Measurements from ENCODE around the gene FILIP1L. TPM values are rescaled to one million over a fixed set of nuclear protein-coding genes. Genes with fewer than 3 reads are reported as not detected.

The FILIP1L gene
- total and polyA plus RNA-seq, 4 donors, result 4.8 to 18.7 (median 6.7) TPM

DNA sequence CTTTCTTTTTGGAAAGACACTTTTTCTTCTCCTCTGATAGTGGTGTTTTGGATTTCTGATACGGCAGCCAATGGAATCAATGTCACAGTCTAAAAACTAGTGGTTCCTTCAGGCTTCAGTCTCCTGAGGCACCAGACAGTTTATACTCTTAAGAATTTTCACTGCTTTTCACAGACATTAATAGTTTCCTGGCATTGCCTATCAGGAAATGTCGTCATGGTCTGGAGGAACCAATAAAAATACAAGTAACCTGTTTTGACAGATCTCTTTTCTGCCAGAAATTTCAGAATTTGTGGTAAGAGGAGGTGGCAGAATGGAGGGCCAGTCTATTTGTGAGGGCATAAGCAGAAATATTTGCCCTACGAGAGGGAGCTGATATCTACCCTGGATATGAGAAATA is 44.8 kb downstream of the FILIP1L start:
- Histone ChIP-seq H3K27ac (ENCODE audit: low read depth, low read length) (no peak overlapping the region), H3K4me3 (ENCODE audit: low read depth, low read length) (no peak overlapping the region), H3K27me3 (ENCODE audit: control insufficient read depth, insufficient read depth, low read length) (no peaks in the 10 kb centered on the region), H3K4me1 (ENCODE audit: control insufficient read depth, insufficient read depth, low read length) (no peaks in the 10 kb centered on the region), H3K36me3 (ENCODE audit: control insufficient read depth, insufficient read depth, low read length) (no peaks in the 10 kb centered on the region), H3K9me3 (ENCODE audit: control insufficient read depth, insufficient read depth, low read length) (no peaks in the 10 kb centered on the region)
- 100% methylated on average over 2 of the region's 3 CpGs for WGBS (ENCODE audit: insufficient coverage)
- no peak for DNase-seq (ENCODE audit: low read depth in 4 of 6, low spot score in 6 of 6)

DNA sequence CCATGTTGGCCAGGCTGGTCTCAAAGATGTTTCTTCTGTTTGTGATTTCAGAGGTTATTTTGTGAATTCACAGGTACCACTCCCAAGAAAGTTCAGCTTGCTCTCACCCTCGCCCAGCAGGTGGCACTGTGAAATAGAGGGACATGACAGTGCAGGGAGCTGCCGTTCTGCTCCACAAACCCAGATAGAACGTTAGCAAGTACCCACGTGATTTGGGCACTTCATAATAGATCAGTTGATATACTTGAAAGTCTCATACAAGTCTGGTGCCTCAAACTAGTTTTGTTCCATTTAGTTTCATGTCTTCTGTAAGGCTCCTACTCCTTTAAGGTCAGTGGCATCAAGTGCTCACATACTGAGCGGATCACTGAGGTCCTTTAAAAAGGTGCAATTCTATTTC is 45.5 kb downstream of the FILIP1L start:
- DNase-seq (ENCODE audit: low read depth in 4 of 6, low spot score in 6 of 6), result peak in 4 of 6 donors; percentile 26 to 71 (median 55)
- H3K27me3 ChIP-seq (ENCODE audit: control insufficient read depth, insufficient read depth, low read length), result no peaks in the 10 kb centered on the region

DNA sequence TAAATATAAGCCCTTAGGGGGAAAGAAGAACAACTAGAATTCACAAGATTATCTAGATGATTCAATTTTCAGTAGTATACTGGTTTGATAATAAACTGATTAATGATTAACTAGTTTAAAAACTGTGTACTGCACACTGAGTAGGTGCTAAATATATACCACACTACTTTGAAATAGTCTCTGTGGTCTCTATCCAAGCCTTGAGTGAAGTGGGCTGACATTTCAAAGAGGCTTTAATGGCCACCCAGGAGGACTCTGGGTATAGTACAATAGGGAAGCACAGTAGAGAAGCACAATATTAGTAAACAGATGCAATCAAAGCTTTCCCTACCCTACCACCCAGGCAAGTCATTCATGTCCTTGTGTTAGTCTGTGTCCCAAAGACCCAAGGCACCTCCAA is 46.7 kb downstream of the FILIP1L start:
- H3K36me3 ChIP-seq (ENCODE audit: control insufficient read depth, insufficient read depth, low read length), result no peaks in the 10 kb centered on the region
- H3K4me1 ChIP-seq (ENCODE audit: control insufficient read depth, insufficient read depth, low read length), result no peaks in the 10 kb centered on the region
- H3K27me3 ChIP-seq (ENCODE audit: control insufficient read depth, insufficient read depth, low read length), result no peaks in the 10 kb centered on the region
- no peaks in the 10 kb centered on the region for H3K9me3 ChIP-seq (ENCODE audit: control insufficient read depth, insufficient read depth, low read length)
- H3K27ac ChIP-seq (ENCODE audit: low read depth, low read length), result no peak overlapping the region
- DNase-seq (ENCODE audit: low read depth in 4 of 6, low spot score in 6 of 6), result no peak
- H3K4me3 ChIP-seq (ENCODE audit: low read depth, low read length), result no peak overlapping the region

More for the DNA sequence above, 45.5 kb downstream of the FILIP1L start:
- WGBS (ENCODE audit: insufficient coverage), result 33% methylated on average over 1 of the region's 5 CpGs
- H3K27ac ChIP-seq (ENCODE audit: low read depth, low read length), result no peak overlapping the region
- H3K4me3 ChIP-seq (ENCODE audit: low read depth, low read length), result no peak overlapping the region
- H3K4me1 ChIP-seq (ENCODE audit: control insufficient read depth, insufficient read depth, low read length), result no peaks in the 10 kb centered on the region
- H3K36me3 ChIP-seq (ENCODE audit: control insufficient read depth, insufficient read depth, low read length), result no peaks in the 10 kb centered on the region
- H3K9me3 ChIP-seq (ENCODE audit: control insufficient read depth, insufficient read depth, low read length), result no peaks in the 10 kb centered on the region

DNA sequence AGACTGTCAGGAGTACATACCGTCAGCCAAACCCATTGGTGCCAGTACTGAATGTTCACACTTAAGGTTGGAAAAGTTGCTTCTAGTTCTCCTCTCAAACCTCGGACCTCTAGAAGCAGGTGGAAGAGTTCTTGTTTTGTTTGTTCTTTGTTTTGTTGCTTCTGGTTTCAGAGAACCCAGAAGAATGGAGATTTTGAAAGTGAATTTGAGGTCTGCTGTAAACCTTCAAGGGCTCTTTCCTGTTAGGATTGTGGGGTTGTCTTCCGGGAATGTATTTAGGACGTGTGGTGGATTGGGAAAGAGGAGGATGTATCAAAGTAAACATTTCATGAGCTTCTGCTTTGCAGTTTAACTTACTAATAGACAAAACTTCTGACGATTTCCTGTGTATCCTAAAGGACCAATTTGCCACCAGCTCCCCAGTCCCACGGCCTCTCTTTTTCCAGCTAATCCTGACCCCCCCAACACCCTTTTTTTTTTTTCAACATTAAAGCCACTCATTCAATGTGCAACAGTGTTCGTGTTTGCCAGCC is 50.3 kb downstream of the FILIP1L start:
- H3K27ac ChIP-seq (ENCODE audit: low read depth, low read length), result no peak overlapping the region
- 91% methylated on average over 3 of the region's 7 CpGs for WGBS (ENCODE audit: insufficient coverage)
- no peaks in the 10 kb centered on the region for H3K36me3 ChIP-seq (ENCODE audit: control insufficient read depth, insufficient read depth, low read length)
- H3K4me1 ChIP-seq (ENCODE audit: control insufficient read depth, insufficient read depth, low read length), result no peaks in the 10 kb centered on the region
- DNase-seq (ENCODE audit: low read depth in 4 of 6, low spot score in 6 of 6), result no peak
- no peak overlapping the region for H3K4me3 ChIP-seq (ENCODE audit: low read depth, low read length)
- H3K27me3 ChIP-seq (ENCODE audit: control insufficient read depth, insufficient read depth, low read length), result no peaks in the 10 kb centered on the region
- H3K9me3 ChIP-seq (ENCODE audit: control insufficient read depth, insufficient read depth, low read length), result no peaks in the 10 kb centered on the region

DNA sequence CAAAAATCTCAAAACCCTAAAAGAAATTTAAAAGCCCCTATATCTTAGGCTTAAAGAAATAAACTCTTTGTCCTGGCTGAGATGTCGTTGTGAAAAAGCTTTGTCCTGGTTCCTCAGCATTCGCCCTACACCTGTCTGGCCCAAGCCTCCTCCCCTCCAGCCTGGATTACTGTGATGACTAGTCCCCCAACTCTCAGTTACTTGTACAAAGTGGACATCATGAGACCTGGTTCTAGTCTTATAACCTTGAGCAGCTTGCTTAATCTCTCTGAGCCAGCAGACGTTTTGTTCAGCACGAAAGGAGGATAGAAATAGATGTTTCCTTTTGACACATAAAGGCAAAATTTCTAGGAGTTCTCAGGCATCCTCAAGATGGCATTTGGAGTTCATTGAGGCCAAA is 51.6 kb downstream of the FILIP1L start:
- H3K36me3 ChIP-seq (ENCODE audit: control insufficient read depth, insufficient read depth, low read length), result no peaks in the 10 kb centered on the region
- no peak overlapping the region for H3K4me3 ChIP-seq (ENCODE audit: low read depth, low read length)
- H3K4me1 ChIP-seq (ENCODE audit: control insufficient read depth, insufficient read depth, low read length), result no peaks in the 10 kb centered on the region
- H3K9me3 ChIP-seq (ENCODE audit: control insufficient read depth, insufficient read depth, low read length), result no peaks in the 10 kb centered on the region
- WGBS (ENCODE audit: insufficient coverage), result 100% methylated on average over 2 of the region's 4 CpGs
- H3K27ac ChIP-seq (ENCODE audit: low read depth, low read length), result no peak overlapping the region
- DNase-seq (ENCODE audit: low read depth in 4 of 6, low spot score in 6 of 6), result no peak
- no peaks in the 10 kb centered on the region for H3K27me3 ChIP-seq (ENCODE audit: control insufficient read depth, insufficient read depth, low read length)

DNA sequence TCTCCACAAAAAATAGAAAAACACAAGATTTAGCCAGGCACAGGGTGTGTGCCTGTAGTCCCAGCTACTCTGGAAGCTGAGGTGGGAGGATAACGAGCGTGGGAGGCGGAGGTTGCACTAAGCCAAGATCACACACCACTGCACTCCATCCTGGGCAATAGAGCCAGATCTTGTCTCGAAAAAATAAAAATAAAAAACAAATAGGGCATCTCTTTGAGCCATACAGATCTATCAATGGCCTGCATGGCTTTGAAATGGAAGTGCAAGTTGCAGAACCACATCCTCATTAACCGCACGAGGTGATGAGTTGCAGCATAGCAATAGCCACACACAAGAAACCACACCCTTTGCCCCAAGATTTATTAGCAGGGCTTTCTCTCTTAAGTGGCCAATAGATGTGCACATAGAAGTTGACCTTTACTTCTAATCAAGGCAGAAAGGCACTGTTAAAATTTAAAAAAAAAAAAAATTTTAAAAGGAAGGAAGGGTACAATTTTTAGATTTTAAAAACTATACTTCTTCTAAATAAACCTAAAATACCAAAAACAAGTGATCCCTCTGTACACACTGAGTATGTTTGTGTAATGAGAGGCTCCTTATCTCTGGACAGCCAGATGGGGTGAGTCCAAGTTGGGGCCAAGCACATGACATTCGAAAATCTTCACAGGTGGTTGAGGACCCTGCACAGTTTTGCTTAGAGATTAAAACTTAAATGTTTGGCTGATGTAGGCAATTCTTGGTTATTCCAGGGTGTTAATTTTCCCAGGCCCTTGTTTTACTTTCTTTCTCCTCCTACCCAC is 53.4 kb downstream of the FILIP1L start:
- Histone ChIP-seq H3K4me1 (ENCODE audit: control insufficient read depth, insufficient read depth, low read length) (no peaks in the 10 kb centered on the region), H3K27ac (ENCODE audit: low read depth, low read length) (no peak overlapping the region), H3K4me3 (ENCODE audit: low read depth, low read length) (no peak overlapping the region), H3K27me3 (ENCODE audit: control insufficient read depth, insufficient read depth, low read length) (no peaks in the 10 kb centered on the region), H3K36me3 (ENCODE audit: control insufficient read depth, insufficient read depth, low read length) (no peaks in the 10 kb centered on the region), H3K9me3 (ENCODE audit: control insufficient read depth, insufficient read depth, low read length) (no peaks in the 10 kb centered on the region)
- WGBS (ENCODE audit: insufficient coverage), result no CpG with 5 or more reads among the region's 7 CpGs
- DNase-seq (ENCODE audit: low read depth in 4 of 6, low spot score in 6 of 6), result no peak

DNA sequence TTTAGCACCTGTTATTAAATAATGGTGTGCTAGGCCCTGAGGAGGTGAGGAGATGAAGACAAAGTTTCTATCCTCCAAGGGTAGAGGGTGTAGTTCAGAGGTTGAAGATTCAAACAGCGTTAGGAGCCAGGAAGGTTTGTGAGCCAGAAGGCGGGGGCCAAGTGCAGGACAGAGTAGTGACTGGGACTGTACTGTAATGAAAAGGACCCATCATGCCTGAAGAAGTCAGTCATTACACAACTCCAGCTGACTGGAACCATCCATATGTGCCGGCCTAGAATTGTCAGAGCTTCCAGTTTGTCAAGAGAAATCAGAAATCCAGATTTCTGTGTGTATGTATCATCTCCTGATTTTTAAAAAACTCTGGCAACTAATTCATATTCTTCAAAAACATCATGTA is 54.8 kb downstream of the FILIP1L start:
- Histone ChIP-seq H3K4me1 (ENCODE audit: control insufficient read depth, insufficient read depth, low read length) (no peaks in the 10 kb centered on the region), H3K9me3 (ENCODE audit: control insufficient read depth, insufficient read depth, low read length) (no peaks in the 10 kb centered on the region)
- WGBS (ENCODE audit: insufficient coverage), result 100% methylated on average over 2 of the region's 3 CpGs

DNA sequence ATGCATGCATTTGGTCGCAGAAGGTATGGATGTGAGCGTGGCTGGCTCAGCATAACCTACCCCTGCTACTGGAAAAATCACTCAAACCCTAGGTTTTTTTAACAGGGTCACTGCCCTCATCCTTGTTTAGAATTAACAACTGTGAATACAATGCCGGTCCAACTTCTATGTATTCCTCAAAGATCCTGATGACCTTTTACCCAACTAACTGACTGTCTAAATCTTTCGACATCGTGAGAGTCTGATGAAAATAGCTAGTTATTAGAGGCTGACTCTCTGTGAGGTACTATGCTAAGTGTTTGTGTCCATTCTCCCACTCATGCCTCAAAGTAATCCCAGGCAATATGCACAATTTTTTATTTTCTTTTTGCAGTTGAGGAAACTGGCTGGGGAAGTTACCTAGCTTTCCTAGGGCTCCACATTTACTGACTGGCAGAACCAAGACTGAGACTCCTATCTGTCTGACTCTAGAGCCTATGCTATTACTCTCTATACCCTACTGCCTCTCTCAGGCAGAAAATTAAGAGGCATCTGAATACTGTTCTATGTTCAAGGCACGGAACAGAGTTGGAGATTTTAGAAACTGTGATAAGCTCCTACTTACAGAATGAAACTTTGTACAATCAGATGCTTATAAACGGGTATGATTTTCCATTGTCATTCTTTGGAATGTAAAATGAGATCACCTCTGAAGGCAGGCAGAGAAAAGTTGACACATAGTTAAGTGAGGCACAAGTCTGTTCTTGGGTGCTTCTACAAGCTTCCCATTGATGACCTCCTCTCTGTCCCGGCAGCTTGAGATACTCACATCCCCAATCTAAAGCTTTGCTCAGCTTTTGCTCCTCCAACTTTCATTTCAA is 56.4 kb downstream of the FILIP1L start:
- H3K27ac ChIP-seq (ENCODE audit: low read depth, low read length), result no peak overlapping the region
- no peak for DNase-seq (ENCODE audit: low read depth in 4 of 6, low spot score in 6 of 6)
- no peaks in the 10 kb centered on the region for H3K27me3 ChIP-seq (ENCODE audit: control insufficient read depth, insufficient read depth, low read length)
- H3K36me3 ChIP-seq (ENCODE audit: control insufficient read depth, insufficient read depth, low read length), result no peaks in the 10 kb centered on the region
- WGBS (ENCODE audit: insufficient coverage), result 92% methylated on average over 3 of the region's 8 CpGs
- H3K4me3 ChIP-seq (ENCODE audit: low read depth, low read length), result no peak overlapping the region
- H3K9me3 ChIP-seq (ENCODE audit: control insufficient read depth, insufficient read depth, low read length), result no peaks in the 10 kb centered on the region
- no peaks in the 10 kb centered on the region for H3K4me1 ChIP-seq (ENCODE audit: control insufficient read depth, insufficient read depth, low read length)

More for the DNA sequence above, 54.8 kb downstream of the FILIP1L start:
- Histone ChIP-seq H3K4me3 (ENCODE audit: low read depth, low read length) (no peak overlapping the region), H3K27me3 (ENCODE audit: control insufficient read depth, insufficient read depth, low read length) (no peaks in the 10 kb centered on the region), H3K36me3 (ENCODE audit: control insufficient read depth, insufficient read depth, low read length) (no peaks in the 10 kb centered on the region), H3K27ac (ENCODE audit: low read depth, low read length) (no peak overlapping the region)
- DNase-seq (ENCODE audit: low read depth in 4 of 6, low spot score in 6 of 6), result no peak

DNA sequence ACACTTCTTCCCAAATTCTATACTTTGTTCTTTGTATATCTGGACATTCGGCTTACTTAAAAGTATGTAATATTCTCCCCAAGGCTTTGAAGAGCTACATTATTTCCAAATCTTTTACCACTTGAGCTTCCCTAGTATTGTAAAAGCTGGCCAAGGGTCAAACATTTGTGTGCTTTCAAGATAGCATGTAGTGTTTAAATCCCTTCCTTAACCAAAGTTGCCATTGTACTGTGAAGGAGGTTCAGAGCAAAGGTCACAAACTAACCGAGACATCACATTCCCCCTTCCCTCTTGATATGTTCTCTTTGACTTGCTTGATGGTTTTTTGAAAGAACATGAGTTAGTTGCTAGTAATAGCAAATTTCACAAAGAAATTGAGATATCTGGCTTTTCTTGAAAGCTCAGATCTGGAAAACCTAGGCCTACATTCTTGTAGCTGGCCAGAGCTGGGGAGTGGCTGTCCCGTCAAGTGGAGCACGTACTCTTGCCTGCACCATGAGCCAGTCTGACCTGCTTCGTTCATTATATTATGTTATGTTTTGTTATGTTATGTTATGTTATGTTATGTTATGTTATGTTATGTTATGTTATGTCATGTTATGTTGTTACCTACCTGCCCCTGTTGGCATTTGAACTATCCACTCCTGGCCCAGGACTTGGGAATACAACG is 60.2 kb downstream of the FILIP1L start:
- H3K27ac ChIP-seq (ENCODE audit: low read depth, low read length), result no peak overlapping the region
- no peak for DNase-seq (ENCODE audit: low read depth in 4 of 6, low spot score in 6 of 6)
- WGBS (ENCODE audit: insufficient coverage), result 100% methylated on average over 3 of the region's 6 CpGs
- no peaks in the 10 kb centered on the region for H3K36me3 ChIP-seq (ENCODE audit: control insufficient read depth, insufficient read depth, low read length)
- no peaks in the 10 kb centered on the region for H3K4me1 ChIP-seq (ENCODE audit: control insufficient read depth, insufficient read depth, low read length)
- no peak overlapping the region for H3K4me3 ChIP-seq (ENCODE audit: low read depth, low read length)
- no peaks in the 10 kb centered on the region for H3K27me3 ChIP-seq (ENCODE audit: control insufficient read depth, insufficient read depth, low read length)
- no peaks in the 10 kb centered on the region for H3K9me3 ChIP-seq (ENCODE audit: control insufficient read depth, insufficient read depth, low read length)
